Stimulated activated naive CD8-positive, alpha-beta T cell treated with anti-CD3 and anti-CD28 coated beads, Interleukin-15, amount 100 ng/mL, for 72 hours (primary cell): ENCODE measurements around the gene TBL1XR1.
"Not testable (repeated sequence)": the region's sequence is repeated elsewhere in the genome, so short reads cannot be mapped to it uniquely, and the experiment has no call there.

Source experiments
- ATAC-seq: fragments of 150-1000 bp; cut with Tn5 transposase; 2 replicates; pipeline ENCODE4 v1.10.0; 2021; ENCODE audit warnings: mild to moderate bottlenecking, moderate library complexity
- DNase-seq, 2 donors: peaks; one replicate each; pipeline ENCODE4 v3.0.0; 2021 to 2022
- H3K27ac Mint-ChIP-seq, 2 donors: one replicate each; pipeline ENCODE4 v1.8.0; 2022; ENCODE audit warnings: mild to moderate bottlenecking in 2 of 2, mixed read lengths in 2 of 2, moderate library complexity in 2 of 2
- H3K27me3 Mint-ChIP-seq: one replicate; pipeline ENCODE4 v1.8.0; 2022; ENCODE audit warnings: mixed read lengths
- H3K4me1 Mint-ChIP-seq: one replicate; pipeline ENCODE4 v1.8.0; 2022; ENCODE audit warnings: mild to moderate bottlenecking, mixed read lengths
- H3K4me3 Mint-ChIP-seq, 2 donors: one replicate each; pipeline ENCODE4 v1.8.0; 2022; ENCODE audit warnings: mild to moderate bottlenecking in 2 of 2, mixed read lengths in 2 of 2, moderate library complexity in 1 of 2
- H3K9me3 Mint-ChIP-seq, 2 donors: one replicate each; pipeline ENCODE4 v1.8.0; 2022; ENCODE audit warnings: mixed read lengths in 2 of 2

TBL1XR1 gene

DNA sequence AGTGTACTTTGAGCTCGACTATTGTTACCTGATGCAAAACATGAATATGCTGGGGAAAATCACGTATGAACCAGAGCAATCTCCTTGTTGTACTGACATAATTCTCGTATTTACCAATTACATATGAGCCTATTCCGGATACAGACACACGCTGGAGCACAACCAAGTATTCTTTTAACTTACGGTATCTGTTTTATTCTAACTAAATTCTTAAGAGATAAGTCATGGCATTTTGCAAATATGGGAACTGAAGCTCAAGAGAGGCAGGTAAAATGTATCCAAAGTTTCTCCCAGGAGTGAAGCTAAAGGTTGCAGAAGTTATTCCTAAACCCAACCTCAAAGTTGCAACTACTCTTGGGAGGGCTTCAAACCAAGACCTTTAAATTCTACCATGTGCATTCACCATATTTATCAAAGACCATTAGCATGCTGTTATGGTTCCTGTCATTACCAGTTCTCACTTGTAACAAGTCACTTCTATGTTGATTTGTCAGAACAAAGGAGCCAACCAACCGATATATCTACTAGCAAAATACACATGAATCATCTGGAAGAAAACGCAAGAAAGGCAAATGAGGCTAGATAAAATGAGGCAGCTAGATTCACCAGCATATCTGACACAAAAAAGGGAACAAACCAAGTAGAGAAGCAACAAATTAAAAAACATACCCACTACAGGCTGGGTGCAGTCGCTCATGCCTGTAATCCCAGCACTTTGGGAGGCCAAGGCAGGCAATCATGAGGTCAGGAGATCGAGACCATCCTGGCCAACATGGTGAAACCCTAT lies 17.8 kb downstream of the TBL1XR1 start:
- Mint-ChIP-seq H3K4me3 (no peak overlapping the region), H3K27ac (no peak overlapping the region), H3K9me3 (no peaks in the 10 kb centered on the region), H3K27me3 (no peaks in the 10 kb centered on the region), H3K4me1 (peaks cover 70% of the 10 kb centered on the region)
- no peak for DNase-seq
- no peak for ATAC-seq

DNA sequence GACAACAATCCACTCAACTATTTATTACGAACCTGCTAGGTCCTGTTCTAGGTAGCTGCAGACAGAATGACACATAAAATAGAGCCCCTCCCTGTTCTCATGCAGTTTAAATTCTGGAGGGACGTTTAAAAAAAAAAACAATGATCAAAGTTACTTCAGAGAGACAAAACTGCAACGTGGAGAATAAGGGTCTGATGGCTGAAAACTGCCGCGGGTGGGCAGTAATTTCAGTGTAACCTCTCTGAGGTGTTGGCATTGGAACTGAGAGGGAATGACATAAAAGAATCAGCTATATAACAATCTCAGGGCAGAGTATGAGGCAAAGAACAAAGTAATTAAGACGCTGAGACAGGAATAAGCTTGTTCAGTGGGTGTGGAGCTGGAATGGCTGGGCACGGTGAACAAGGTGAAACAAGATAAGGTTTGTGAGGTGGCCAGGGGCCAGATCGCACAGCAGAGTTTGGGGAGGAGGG lies 19.5 kb downstream of the TBL1XR1 start:
- DNase-seq: no peak
- Mint-ChIP-seq H3K27me3 (no peaks in the 10 kb centered on the region), H3K4me3 (peak overlapping the region in 1 of 2 donors; percentile 16), H3K4me1 (peaks cover 74% of the 10 kb centered on the region), H3K27ac (peak overlapping the region in 1 of 2 donors; percentile 72), H3K9me3 (no peaks in the 10 kb centered on the region)
- no peak for ATAC-seq

DNA sequence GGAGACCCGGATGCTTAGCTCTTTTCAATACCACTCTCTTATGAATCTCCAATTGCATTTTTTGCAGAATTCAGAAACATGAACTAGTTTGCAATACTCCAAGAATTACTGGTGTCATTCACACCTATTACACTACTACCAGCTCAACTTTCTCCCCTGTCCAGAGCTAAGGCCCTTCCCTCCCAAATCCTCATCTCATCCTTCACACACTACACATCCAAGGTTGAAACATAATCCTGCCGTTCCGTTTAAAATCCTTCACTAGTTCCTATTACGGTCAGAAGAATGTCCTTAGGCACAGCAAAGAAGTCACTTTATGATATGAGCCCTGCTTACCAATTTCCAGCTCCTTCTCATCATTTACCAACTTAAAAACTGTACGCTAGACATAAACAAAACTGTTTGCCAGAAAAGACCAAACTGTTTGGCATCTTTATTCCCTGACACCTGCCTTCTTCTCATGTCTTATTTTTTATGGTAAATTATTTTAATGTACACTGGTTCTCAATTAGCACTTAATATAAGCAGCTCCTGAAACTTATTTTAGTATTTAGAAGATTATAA lies 22.6 kb downstream of the TBL1XR1 start:
- no peak overlapping the region for H3K27ac Mint-ChIP-seq
- no peak overlapping the region for H3K4me3 Mint-ChIP-seq
- H3K9me3 Mint-ChIP-seq: no peaks in the 10 kb centered on the region
- no peaks in the 10 kb centered on the region for H3K27me3 Mint-ChIP-seq
- peaks cover 73% of the 10 kb centered on the region for H3K4me1 Mint-ChIP-seq
- ATAC-seq (no peak), DNase-seq (no peak)

DNA sequence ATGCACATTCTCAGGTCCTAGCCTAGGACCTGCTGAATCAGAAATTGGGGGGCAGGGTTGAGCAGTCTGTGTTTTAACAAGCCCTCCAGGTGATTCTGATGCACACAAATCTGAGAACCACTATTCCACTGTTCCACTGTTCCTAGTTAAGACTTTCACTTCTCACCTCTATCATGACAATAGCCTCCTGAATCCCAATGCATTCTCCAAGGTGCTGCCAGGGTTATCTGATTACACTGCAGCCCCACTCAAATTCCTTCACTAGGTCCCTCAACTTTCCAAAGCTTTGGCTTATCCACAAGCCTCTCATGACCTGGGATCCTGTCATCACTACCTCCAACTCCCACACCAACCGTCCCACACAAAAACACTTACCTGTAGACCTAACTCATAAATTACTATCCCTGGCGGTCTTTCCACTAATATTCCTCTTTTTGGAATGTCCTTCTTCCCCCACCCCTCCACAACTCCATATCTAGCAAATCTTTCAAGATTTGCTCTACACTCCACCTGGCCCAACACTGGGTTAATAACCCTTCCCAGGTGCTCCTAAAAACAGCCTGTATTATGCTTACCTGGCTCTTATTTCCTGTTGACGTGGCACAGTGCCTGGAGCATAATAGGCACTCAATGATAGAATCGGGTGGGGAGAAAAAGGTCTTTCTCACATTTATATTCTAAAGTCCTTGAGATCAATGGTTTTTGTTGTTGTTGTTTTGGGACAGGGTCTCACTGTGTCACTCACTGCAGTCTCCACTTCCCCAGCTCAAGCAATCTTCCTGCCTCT lies 27.2 kb downstream of the TBL1XR1 start:
- DNase-seq (no peak), ATAC-seq (no peak)
- Mint-ChIP-seq H3K27ac (no peak overlapping the region), H3K4me3 (no peak overlapping the region), H3K9me3 (peaks cover 8 to 9% of the 10 kb centered on the region in 2 donors), H3K27me3 (no peaks in the 10 kb centered on the region), H3K4me1 (peaks cover 78% of the 10 kb centered on the region)

DNA sequence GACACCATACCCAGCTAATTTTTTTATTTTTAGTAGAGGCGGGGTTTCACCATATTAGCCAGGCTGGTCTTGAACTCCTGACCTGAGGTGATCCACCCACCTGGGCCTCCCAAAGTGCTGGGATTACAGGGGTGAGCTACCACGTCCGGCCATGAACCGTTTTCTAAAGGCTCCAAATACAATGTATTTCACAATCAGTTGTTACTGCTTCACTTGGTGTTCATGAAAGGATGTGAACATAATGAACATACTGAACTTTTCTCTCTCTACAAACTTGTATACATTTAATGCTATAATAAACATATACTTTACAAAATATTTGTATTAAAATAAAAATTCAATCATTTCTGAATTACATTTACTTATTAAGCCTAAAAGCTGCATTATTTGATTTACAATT lies 28.9 kb downstream of the TBL1XR1 start:
- H3K4me3 Mint-ChIP-seq: no peak overlapping the region
- H3K9me3 Mint-ChIP-seq: peaks cover 8 to 9% of the 10 kb centered on the region in 2 donors
- no peak overlapping the region for H3K27ac Mint-ChIP-seq
- peaks cover 80% of the 10 kb centered on the region for H3K4me1 Mint-ChIP-seq
- ATAC-seq: no peak
- DNase-seq: no peak
- H3K27me3 Mint-ChIP-seq: no peaks in the 10 kb centered on the region

DNA sequence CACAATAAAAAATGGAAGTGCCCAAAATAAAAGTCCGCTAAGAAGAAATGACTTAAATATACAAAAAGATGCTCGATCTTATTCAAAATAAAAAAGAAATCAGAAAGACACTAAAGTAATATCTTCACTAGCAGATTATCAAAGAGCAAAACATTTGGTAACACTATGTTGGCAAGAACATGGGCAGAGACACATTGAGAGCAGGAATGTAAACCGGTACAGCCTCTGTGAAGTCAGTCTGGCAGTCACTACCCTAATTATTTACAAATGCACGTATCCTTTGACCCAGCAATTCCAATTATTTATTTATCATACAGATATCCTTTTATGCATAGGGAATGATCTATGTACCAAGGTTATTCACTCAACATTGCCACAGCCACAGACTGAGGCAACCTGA lies 34.5 kb downstream of the TBL1XR1 start:
- Mint-ChIP-seq H3K9me3 (peaks cover 8 to 9% of the 10 kb centered on the region in 2 donors), H3K4me1 (peaks cover 76% of the 10 kb centered on the region), H3K27ac (no peak overlapping the region), H3K27me3 (no peaks in the 10 kb centered on the region), H3K4me3 (no peak overlapping the region)
- no peak for DNase-seq
- no peak for ATAC-seq

DNA sequence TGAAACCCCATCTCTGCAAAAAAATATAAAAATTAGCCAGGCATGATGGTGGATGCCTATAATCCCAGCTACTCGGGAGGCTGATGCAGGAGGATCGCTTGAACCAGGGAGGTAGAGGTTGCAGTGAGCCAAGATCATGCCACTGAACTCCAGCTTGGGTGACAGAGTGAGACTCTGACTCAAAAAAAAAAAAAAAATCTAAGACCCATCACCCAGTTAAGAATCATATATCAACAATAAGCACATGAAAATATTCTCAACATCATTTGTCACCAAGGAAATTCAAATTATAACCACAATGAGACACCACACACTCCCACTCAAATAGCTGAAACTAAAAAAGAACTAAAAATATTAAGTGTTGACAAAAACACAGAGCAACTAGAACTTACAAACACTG lies 35.7 kb downstream of the TBL1XR1 start:
- peak; percentile 45 for ATAC-seq
- H3K27me3 Mint-ChIP-seq, DNase-seq, H3K9me3 Mint-ChIP-seq, H3K4me3 Mint-ChIP-seq: not testable (repeated sequence)
- Mint-ChIP-seq H3K27ac (peak overlapping the region in 1 of 2 donors; percentile 1), H3K4me1 (peaks cover 71% of the 10 kb centered on the region)

DNA sequence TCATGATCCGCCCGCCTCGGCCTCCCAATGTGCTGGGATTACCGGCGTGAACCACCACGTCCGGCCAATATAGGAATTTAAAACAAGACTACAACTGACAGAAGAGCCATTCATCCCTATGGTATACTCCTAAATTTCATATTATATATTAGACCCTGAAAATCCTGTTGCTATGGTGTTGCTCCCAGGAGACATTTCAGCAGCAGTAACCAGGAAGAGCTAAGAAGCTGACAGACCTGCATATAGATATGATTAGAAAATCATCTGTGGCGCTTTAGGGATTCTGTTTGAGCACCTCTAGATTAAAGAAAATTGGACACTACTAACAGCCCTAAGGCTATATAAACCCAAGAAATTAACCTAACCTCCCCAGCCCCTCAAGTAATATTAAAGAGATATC lies 38.8 kb downstream of the TBL1XR1 start:
- no peak overlapping the region for H3K4me3 Mint-ChIP-seq
- H3K27ac Mint-ChIP-seq: no peak overlapping the region
- H3K4me1 Mint-ChIP-seq: peaks cover 59% of the 10 kb centered on the region
- no peaks in the 10 kb centered on the region for H3K27me3 Mint-ChIP-seq
- DNase-seq: no peak
- no peaks in the 10 kb centered on the region for H3K9me3 Mint-ChIP-seq
- no peak for ATAC-seq

DNA sequence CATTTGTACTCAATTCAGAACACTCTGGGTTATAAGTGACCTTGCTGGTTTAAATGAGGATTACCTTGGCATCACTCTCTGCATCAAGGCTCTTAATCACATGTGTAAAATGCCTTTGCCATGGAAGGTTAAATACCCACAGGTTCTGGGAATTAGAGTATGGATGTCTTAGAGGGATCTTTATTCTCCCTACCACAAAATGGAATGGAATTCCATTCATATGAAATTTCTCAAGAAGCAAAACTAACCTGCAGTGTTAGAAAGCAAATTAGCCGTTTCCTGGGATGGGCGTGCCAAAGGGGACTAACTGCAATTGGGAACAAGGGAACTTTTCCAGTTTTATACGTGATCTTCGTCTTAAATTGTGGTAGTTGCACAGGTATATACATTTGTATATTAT lies 39.8 kb downstream of the TBL1XR1 start:
- Mint-ChIP-seq H3K9me3 (no peaks in the 10 kb centered on the region), H3K4me1 (peaks cover 62% of the 10 kb centered on the region), H3K27me3 (no peaks in the 10 kb centered on the region), H3K27ac (no peak overlapping the region), H3K4me3 (no peak overlapping the region)
- no peak for ATAC-seq
- DNase-seq: no peak

DNA sequence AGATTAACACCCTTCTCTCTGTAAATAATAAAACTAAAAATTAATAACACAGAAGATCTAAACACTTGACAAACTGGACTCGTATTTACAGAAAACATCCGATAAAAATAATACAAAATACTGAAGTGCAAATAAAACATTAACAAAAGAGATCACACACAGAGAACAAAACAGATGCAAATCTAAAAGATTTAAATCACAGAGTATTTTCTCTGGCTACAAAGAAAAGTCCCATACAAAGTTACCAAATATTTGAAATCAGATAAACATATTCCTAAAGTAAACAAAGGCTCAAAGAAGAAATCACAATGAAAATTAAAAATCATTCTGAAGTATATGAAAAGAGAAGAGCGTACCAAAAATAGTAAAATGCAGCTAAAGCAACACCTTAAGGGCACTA lies 42.5 kb downstream of the TBL1XR1 start:
- H3K27ac Mint-ChIP-seq: peak overlapping the region in 1 of 2 donors; percentile 36

DNA sequence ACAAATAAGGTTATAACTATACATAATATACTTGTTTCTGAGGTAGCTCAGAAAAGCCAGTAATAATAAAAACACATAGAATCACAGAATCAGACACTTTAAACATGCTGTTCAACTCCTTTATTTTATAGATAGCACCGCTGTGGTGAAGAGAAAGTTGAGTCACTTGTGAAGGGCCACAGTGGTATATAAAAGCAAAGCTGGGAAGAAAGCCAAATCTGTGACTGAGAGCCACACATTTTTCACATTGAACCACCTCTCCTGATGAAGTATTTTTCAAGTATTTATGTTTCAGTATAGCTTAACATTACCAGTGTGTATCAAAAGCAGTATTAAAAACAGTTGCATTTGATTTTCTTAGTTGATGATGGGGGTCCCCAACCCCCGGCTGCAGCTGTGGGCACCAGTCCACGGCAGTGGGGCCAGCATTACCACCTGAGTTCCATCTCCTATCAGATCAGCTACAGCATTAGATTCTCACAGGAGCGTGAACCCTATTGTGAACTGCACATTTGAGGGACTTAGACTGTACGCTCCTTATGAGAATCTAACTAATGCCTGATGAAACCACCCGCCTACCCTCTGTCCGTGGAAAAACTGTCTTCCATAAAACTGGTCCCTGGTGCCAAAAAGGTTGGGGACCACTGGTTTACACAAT lies 46.2 kb downstream of the TBL1XR1 start:
- DNase-seq (peak; percentile 24 to 30), ATAC-seq (peak; percentile 97)
- H3K4me1 Mint-ChIP-seq: peaks cover 66% of the 10 kb centered on the region
- H3K27me3 Mint-ChIP-seq: no peaks in the 10 kb centered on the region
- no peaks in the 10 kb centered on the region for H3K9me3 Mint-ChIP-seq
- H3K27ac Mint-ChIP-seq: no peak overlapping the region
- H3K4me3 Mint-ChIP-seq: peak overlapping the region; percentile 65 to 66

More for the DNA sequence above, 42.5 kb downstream of the TBL1XR1 start:
- DNase-seq: no peak
- no peaks in the 10 kb centered on the region for H3K9me3 Mint-ChIP-seq
- peaks cover 67% of the 10 kb centered on the region for H3K4me1 Mint-ChIP-seq
- no peaks in the 10 kb centered on the region for H3K27me3 Mint-ChIP-seq
- no peak overlapping the region for H3K4me3 Mint-ChIP-seq
- ATAC-seq: no peak

DNA sequence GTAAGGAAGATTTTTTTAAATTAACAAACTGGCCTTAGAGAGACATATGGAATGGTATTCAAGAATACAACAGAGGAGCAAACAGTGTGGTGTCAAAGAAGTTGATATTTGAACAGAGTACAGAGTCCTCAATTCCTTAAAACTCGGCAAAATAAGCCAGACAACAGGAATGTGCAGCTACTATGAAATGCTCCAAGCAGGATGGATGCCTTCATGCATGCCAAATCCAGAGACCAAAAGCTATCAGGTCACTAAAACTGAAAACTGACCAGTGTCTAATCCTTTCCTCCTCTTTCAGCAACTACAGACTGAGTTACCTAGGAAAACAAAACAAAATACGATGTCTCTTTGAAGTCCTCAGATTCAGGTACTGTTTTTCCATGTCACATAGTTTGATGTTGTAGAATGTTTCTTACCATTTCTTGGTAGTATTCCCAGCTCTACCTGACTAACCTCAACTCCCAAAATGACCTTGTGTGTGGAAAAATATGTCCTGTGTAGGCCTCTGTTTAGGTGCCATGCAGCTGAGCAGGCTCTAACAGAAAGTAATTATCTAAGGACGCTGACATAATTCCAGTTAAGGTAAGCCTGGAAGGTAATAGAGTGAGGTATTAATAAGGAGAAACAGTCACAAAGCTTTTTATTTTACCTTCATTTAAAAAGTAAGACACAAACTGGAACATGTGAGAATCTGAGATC lies 46.9 kb downstream of the TBL1XR1 start:
- H3K27me3 Mint-ChIP-seq: no peaks in the 10 kb centered on the region
- ATAC-seq (no peak), DNase-seq (no peak)
- H3K9me3 Mint-ChIP-seq: no peaks in the 10 kb centered on the region
- peaks cover 71% of the 10 kb centered on the region for H3K4me1 Mint-ChIP-seq
- no peak overlapping the region for H3K27ac Mint-ChIP-seq
- H3K4me3 Mint-ChIP-seq: peak overlapping the region in 1 of 2 donors; percentile 66

DNA sequence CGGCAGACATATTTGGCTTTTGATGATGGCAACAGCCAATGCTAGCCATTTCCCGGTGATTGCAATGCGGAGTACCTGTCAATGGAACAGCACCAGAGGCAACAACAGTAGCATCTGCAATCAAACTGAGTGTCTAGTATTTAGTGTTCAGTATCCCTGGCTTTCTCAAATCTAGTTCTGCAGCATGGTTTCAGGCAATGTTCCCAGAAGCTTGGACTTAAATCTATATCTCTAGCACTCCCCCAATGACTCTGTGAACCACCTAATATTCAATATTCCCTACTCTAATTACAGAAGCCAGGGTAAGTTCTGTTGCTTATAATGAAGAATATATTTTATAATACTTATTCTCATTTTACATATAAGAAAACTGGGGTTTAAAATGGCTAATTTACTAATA lies 48.2 kb downstream of the TBL1XR1 start:
- ATAC-seq: no peak
- Mint-ChIP-seq H3K4me1 (peaks cover 77% of the 10 kb centered on the region), H3K4me3 (no peak overlapping the region), H3K27ac (no peak overlapping the region), H3K27me3 (no peaks in the 10 kb centered on the region), H3K9me3 (no peaks in the 10 kb centered on the region)
- no peak for DNase-seq

DNA sequence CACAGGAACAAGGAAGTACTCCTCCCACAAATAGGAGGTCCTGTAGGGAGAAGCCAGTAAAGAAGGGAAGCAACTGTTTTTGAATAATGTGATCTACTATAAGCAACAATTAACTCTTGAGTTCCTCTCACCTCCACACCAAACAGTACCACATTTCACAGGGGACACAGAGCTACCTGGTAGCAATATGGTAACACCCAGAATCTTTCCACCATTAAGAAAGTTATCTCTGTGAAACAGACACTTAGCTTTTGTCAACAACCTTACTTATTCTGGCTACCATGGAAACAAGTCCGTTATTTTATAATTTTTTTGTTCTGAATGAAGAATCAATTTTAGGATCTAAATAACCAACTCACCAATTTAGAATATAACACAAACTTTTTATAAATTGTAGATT lies 49.5 kb downstream of the TBL1XR1 start:
- Mint-ChIP-seq H3K27ac (no peak overlapping the region), H3K27me3 (no peaks in the 10 kb centered on the region)

DNA sequence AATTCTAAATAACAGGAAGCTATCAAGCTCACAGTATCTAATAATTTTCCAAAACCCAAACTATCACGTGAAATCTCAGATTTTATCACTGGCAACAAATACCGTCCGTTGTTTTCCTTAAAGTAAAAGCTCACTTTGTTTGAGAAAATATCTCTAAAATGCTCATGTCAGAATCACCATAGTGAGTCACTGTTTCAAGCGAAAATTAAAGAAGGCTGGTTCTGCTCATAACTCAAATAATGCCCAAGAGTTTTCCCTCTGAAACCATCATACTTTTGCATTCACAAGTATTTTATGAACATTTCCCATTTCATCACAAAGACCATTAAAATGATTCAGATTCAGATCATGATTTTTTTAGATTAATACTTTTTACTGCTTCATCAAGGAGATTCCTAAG lies 50.6 kb downstream of the TBL1XR1 start:
- Mint-ChIP-seq H3K27me3 (no peaks in the 10 kb centered on the region), H3K27ac (peak overlapping the region in 1 of 2 donors; percentile 72), H3K4me3 (peak overlapping the region; percentile 31 to 61), H3K9me3 (no peaks in the 10 kb centered on the region), H3K4me1 (peaks cover 81% of the 10 kb centered on the region)
- no peak for ATAC-seq
- no peak for DNase-seq

More for the DNA sequence above, 49.5 kb downstream of the TBL1XR1 start:
- ATAC-seq (no peak), DNase-seq (no peak)
- H3K9me3 Mint-ChIP-seq: no peaks in the 10 kb centered on the region
- H3K4me1 Mint-ChIP-seq: peaks cover 82% of the 10 kb centered on the region
- H3K4me3 Mint-ChIP-seq: no peak overlapping the region
